ENCODE data around the gene CLIC4. TPM values are rescaled to one million over a fixed set of nuclear protein-coding genes. Genes with fewer than 3 reads are reported as not detected.
"Not testable (repeated sequence)": the region's sequence is repeated elsewhere in the genome, so short reads cannot be mapped to it uniquely, and the experiment has no call there.

CLIC4 gene
- total and polyA plus RNA-seq, 8 donors = 12.0 to 86.7 (median 24.8) TPM

- ATAC-seq (no peak), DNase-seq (no peak), FAIRE-seq (no peak)
- 89 to 95% methylated on average over 3 of the region's 3 CpGs for WGBS, 2 donors
- H3K4me1 ChIP-seq = no peaks in the 10 kb centered on the region
- H3K36me3 ChIP-seq = no peaks in the 10 kb centered on the region
- no peaks in the 10 kb centered on the region for H3K27me3 ChIP-seq
- intact Hi-C loops (cut with DNase I) = no loop called here
- no peaks in the 10 kb centered on the region for H3K9me3 ChIP-seq
- no peak for TF ChIP-seq CTCF (IDR thresholded peaks at IDR 0.05)
- H3K4me3 ChIP-seq = no peak overlapping the region
- H3K27ac ChIP-seq = no peak overlapping the region
These were observed 30.7 kb downstream of the CLIC4 start for GRCh38 chr1:24775916-24776315.

- no peaks in the 10 kb centered on the region for H3K27me3 ChIP-seq
- no peaks in the 10 kb centered on the region for H3K9me3 ChIP-seq
- WGBS, 2 donors = 91 to 94% methylated on average over 8 of the region's 8 CpGs
- no peak overlapping the region for H3K27ac ChIP-seq
- FAIRE-seq (no peak), DNase-seq (no peak), ATAC-seq (no peak)
- H3K4me1 ChIP-seq = no peaks in the 10 kb centered on the region
- intact Hi-C loops (cut with DNase I) = no loop called here
- TF ChIP-seq CTCF (IDR thresholded peaks at IDR 0.05) = no peak
- H3K36me3 ChIP-seq = no peaks in the 10 kb centered on the region
- H3K4me3 ChIP-seq = no peak overlapping the region
These were observed 31.6 kb downstream of the CLIC4 start for GRCh38 chr1:24776821-24777220.

GRCh38 chr1:24778141-24778540 lies 32.9 kb downstream of the CLIC4 start:
- 89 to 90% methylated on average over 2 of the region's 2 CpGs for WGBS, 2 donors
- no peak for ATAC-seq

DNA sequence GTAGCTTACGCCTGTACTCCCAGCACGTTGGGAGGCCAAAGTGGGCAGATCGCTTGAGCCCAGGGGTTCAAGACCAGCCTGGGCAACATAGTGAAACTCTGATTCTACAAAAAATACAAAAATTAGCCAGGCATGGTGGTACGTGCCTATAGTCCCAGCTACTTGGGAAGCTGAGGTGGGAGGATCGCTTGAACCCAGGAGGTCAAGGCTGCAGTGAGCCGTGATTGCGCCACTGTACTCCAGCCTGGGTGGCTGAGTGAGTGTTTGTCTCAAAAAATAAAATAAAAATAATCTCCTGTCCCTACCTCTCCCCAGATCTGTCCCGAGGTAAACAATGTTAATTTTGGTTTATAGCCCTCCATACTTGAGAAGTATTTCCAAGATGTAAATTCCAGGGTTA lies 34.0 kb downstream of the CLIC4 start:
- WGBS, 2 donors = 88 to 95% methylated on average over 8 of the region's 8 CpGs
- H3K27me3 ChIP-seq; H3K4me1 ChIP-seq; intact Hi-C loops (cut with DNase I); H3K27ac ChIP-seq; DNase-seq; FAIRE-seq; H3K4me3 ChIP-seq; ATAC-seq; H3K9me3 ChIP-seq; H3K36me3 ChIP-seq: not testable (repeated sequence)

More at GRCh38 chr1:24778141-24778540, 32.9 kb downstream of the CLIC4 start:
- no peak overlapping the region for H3K4me3 ChIP-seq
- no peak for TF ChIP-seq CTCF (IDR thresholded peaks at IDR 0.05)
- no peaks in the 10 kb centered on the region for H3K27me3 ChIP-seq
- intact Hi-C loops (cut with DNase I) = no loop called here
- H3K4me1 ChIP-seq = no peaks in the 10 kb centered on the region
- H3K9me3 ChIP-seq = no peaks in the 10 kb centered on the region
- no peak overlapping the region for H3K27ac ChIP-seq
- DNase-seq (no peak), FAIRE-seq (no peak)
- H3K36me3 ChIP-seq = no peaks in the 10 kb centered on the region

GRCh38 chr1:24779689-24780464 lies 34.6 kb downstream of the CLIC4 start:
- peaks cover 0 to 11% (median 0%) of the 10 kb centered on the region in 3 donors for H3K4me1 ChIP-seq
- FAIRE-seq = no peak
- ATAC-seq = no peak
- H3K4me3 ChIP-seq = no peak overlapping the region
- no peak for TF ChIP-seq CTCF (IDR thresholded peaks at IDR 0.05)
- no peaks in the 10 kb centered on the region for H3K36me3 ChIP-seq
- WGBS, 2 donors = 78 to 79% methylated on average over 5 of the region's 5 CpGs
- H3K27me3 ChIP-seq = no peaks in the 10 kb centered on the region
- intact Hi-C loops (cut with DNase I) = no loop called here
- no peaks in the 10 kb centered on the region for H3K9me3 ChIP-seq
- no peak for DNase-seq
- no peak overlapping the region for H3K27ac ChIP-seq

DNA sequence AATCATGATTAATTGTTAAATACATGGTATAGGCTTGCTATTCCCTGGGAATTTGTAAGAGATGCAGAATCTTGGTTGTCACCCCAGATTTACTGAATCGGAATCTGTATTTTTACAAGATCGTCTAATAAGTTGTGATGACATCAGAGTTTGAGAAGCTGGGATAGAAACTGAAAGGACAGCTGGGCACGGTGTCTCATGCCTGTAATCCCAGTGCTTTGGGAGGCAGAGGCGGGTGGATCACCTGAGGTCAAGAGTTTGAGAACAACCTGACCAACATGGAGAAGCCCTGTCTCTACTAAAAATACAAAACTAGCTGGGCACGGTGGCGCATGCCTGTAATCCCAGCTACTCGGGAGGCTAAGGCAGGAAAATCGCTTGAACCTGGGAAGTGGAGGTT lies 35.4 kb downstream of the CLIC4 start:
- intact Hi-C loops (cut with DNase I); H3K4me3 ChIP-seq; H3K27me3 ChIP-seq; H3K27ac ChIP-seq; FAIRE-seq; ATAC-seq; DNase-seq; H3K36me3 ChIP-seq; H3K9me3 ChIP-seq: not testable (repeated sequence)
- peaks cover 0 to 12% (median 5%) of the 10 kb centered on the region in 3 donors for H3K4me1 ChIP-seq
- 89 to 96% methylated on average over 8 of the region's 8 CpGs for WGBS, 2 donors

Measured in pancreas (tissue), 10 donors.